Transverse colon (tissue), 4 donors: Measurements from ENCODE around the gene LARP6.

Source experiments
- EP300 ChIP-seq: sonication (generic); formaldehyde crosslinking; IDR thresholded peaks from one replicate; pipeline ENCODE4 v1.6.1; 2017; ENCODE audit warnings: antibody characterized with exemption, low read depth
- POLR2A ChIP-seq: fragments of 450-650 bp; IDR thresholded peaks from one replicate; pipeline ENCODE4 v1.6.1; 2016; ENCODE audit warnings: antibody characterized with exemption, mild to moderate bottlenecking, moderate library complexity
- POLR2AphosphoS5 ChIP-seq, 3 donors: sonication (generic); formaldehyde crosslinking; IDR thresholded peaks; one replicate each; pipeline ENCODE4 v1.6.1; 2016; ENCODE audit warnings: antibody characterized with exemption in 3 of 3
- TF ChIP-seq, protein P1 (sequence below), 5 experiments: fragments of 200-600 bp in 3 of 5; fragments of 450-650 bp in 2 of 5; sonication (generic) in 3 of 5; IDR thresholded peaks; 1 replicate in 2 of 5; 2 replicates in 3 of 5; pipeline ENCODE4 v1.5.1; 2016 to 2017; ENCODE audit warnings: antibody characterized with exemption in 5 of 5, inconsistent platforms in 3 of 5, mild to moderate bottlenecking in 2 of 5, moderate library complexity in 1 of 5

DNA sequence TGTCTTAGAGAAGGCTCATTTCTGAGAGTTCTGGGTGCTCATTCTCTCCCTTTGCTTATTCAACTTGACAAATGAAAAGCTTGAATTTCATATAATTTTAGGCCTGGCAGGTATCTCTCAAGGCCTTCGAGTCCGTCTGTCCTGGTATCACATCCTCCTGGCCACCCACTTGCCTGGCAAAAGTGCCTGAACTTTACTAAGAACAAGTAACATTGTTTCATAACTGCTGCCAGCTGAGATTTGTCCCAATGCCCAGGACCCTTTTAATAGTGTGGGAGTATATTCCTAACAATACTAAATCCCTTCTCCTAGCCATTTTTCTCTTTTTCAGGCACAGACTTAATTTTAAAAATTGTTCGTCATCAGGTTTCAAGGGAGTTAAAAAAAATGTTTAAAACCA, 18.1 kb downstream of the LARP6 start:
- TF ChIP-seq EP300 = no peak
- TF ChIP-seq, protein P1, sequence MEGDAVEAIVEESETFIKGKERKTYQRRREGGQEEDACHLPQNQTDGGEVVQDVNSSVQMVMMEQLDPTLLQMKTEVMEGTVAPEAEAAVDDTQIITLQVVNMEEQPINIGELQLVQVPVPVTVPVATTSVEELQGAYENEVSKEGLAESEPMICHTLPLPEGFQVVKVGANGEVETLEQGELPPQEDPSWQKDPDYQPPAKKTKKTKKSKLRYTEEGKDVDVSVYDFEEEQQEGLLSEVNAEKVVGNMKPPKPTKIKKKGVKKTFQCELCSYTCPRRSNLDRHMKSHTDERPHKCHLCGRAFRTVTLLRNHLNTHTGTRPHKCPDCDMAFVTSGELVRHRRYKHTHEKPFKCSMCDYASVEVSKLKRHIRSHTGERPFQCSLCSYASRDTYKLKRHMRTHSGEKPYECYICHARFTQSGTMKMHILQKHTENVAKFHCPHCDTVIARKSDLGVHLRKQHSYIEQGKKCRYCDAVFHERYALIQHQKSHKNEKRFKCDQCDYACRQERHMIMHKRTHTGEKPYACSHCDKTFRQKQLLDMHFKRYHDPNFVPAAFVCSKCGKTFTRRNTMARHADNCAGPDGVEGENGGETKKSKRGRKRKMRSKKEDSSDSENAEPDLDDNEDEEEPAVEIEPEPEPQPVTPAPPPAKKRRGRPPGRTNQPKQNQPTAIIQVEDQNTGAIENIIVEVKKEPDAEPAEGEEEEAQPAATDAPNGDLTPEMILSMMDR (IDR thresholded peaks at IDR 0.05) = no peak
- TF ChIP-seq POLR2A = no peak
- TF ChIP-seq POLR2AphosphoS5 (IDR thresholded peaks at IDR 0.05) = no peak
